Colonic mucosa (tissue), 4 donors: ENCODE data around the gene PDE4D. TPM values are rescaled to one million over a fixed set of nuclear protein-coding genes. Genes with fewer than 3 reads are reported as not detected.

Experiments
- DNase-seq: peaks from one replicate; pipeline ENCODE4 v3.0.0-alpha.2; 2020
- H3K27ac ChIP-seq: fragments of 200-600 bp; one replicate; pipeline ENCODE4 v1.8.0; 2021
- H3K27me3 ChIP-seq: fragments of 200-600 bp; one replicate; pipeline ENCODE4 v1.8.0; 2021
- H3K36me3 ChIP-seq: fragments of 200-600 bp; one replicate; pipeline ENCODE4 v1.8.0; 2021
- H3K4me1 ChIP-seq: fragments of 200-600 bp; one replicate; pipeline ENCODE4 v1.8.0; 2021; ENCODE audit warnings: mild to moderate bottlenecking
- H3K4me3 ChIP-seq: fragments of 200-600 bp; one replicate; pipeline ENCODE4 v1.8.0; 2021
- H3K9ac ChIP-seq, 2 donors: one replicate each; pipeline ENCODE4 v1.7.0; 2013; ENCODE audit warnings: control low read depth in 2 of 2, low read depth in 2 of 2, low read length in 2 of 2
- H3K9me3 ChIP-seq: fragments of 200-600 bp; one replicate; pipeline ENCODE4 v1.8.0; 2021
- intact Hi-C: fragments of 100-400 bp; cut with DNase I; formaldehyde crosslinking; loops from one replicate; pipeline ENCODE4 v1.14.1; 2022
- total RNA-seq, 2 donors: library from RNA; stranded (reverse); fragmentation: NEBNext Ultra II Directional in 1 of 2; extraction: Animal tissue kit (Norgen Biotek cat#: 25700) in 1 of 2; gene quantifications; one replicate each; pipeline ENCODE4 v1.2.1, GENCODE V29; 2021
- TF ChIP-seq, protein P1 (sequence below): fragments of 200-600 bp; IDR thresholded peaks from one replicate; pipeline ENCODE4 v1.8.0; 2022; ENCODE audit warnings: antibody characterized with exemption, mild to moderate bottlenecking
- donor health status: healthy.
- donor health status: DM: no; HTN: no; CAD: no.
- donor health status: DM: no; HTN: no; CAD: no.

Gene PDE4D
- total RNA-seq, 2 donors from 2014 or later, result 23.1 to 53.7 TPM

DNA sequence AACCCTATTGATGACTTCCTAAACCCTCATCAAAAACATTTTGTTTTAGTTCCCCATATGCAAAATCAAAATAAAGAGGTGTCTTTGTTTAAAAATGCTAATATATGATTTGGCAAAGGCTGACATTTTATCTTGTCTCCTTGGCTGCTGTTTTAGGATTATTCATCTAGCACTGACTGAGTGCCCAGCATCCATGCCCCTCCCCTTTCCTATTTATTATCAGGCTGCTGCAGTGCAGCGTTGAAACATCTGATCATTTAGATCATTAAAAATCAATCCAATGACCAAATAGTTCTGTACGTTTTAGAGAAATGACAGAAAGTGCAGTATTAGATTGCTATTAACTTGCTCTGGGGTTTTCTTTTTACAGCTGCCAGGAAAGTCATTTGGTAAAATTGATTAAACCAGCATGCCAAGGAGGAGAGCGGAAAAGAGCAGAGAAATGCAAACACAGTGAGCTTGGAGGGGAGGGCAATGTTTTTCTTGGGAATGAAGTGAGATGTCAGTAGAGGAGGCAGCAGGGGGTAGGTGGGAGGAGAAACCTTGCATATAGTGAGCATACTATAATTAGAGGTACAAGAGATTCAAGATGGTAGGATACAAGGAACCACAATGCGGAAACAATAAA is 286.3 kb downstream of the PDE4D start:
- no peak for DNase-seq
- Histone ChIP-seq H3K9me3 (no peaks in the 10 kb centered on the region), H3K27me3 (no peaks in the 10 kb centered on the region), H3K36me3 (no peaks in the 10 kb centered on the region), H3K9ac (no peak overlapping the region), H3K4me1 (no peaks in the 10 kb centered on the region), H3K4me3 (no peak overlapping the region), H3K27ac (no peak overlapping the region)
- intact Hi-C loops, result no loop called here
- TF ChIP-seq, protein P1, sequence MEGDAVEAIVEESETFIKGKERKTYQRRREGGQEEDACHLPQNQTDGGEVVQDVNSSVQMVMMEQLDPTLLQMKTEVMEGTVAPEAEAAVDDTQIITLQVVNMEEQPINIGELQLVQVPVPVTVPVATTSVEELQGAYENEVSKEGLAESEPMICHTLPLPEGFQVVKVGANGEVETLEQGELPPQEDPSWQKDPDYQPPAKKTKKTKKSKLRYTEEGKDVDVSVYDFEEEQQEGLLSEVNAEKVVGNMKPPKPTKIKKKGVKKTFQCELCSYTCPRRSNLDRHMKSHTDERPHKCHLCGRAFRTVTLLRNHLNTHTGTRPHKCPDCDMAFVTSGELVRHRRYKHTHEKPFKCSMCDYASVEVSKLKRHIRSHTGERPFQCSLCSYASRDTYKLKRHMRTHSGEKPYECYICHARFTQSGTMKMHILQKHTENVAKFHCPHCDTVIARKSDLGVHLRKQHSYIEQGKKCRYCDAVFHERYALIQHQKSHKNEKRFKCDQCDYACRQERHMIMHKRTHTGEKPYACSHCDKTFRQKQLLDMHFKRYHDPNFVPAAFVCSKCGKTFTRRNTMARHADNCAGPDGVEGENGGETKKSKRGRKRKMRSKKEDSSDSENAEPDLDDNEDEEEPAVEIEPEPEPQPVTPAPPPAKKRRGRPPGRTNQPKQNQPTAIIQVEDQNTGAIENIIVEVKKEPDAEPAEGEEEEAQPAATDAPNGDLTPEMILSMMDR, result no peak

DNA sequence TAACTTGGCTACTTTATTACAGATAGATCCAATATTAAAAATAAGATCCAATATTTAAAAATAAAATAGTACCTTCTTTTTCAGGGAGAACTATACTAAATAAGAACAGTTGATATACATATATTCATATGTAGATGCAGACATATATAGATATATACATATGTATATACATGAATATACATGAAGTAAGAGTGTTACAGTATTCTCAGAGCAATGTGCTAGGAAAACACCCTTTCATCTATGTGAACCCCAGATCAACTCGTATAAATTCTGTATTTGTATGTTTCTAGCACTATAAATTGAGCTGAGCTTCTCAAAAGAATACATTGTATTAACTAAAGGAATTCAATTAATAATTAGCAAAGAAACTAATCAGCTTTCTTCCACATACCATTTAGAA is 287.6 kb downstream of the PDE4D start:
- intact Hi-C loops, result no loop called here
- Histone ChIP-seq H3K36me3 (no peaks in the 10 kb centered on the region), H3K27me3 (no peaks in the 10 kb centered on the region), H3K9me3 (no peaks in the 10 kb centered on the region), H3K27ac (no peak overlapping the region), H3K4me1 (no peaks in the 10 kb centered on the region), H3K4me3 (no peak overlapping the region), H3K9ac (no peak overlapping the region)
- no peak for DNase-seq
- TF ChIP-seq, protein P1, result no peak

- intact Hi-C loops, result no loop called here
- Histone ChIP-seq H3K4me3 (no peak overlapping the region), H3K36me3 (no peaks in the 10 kb centered on the region), H3K4me1 (no peaks in the 10 kb centered on the region), H3K9me3 (no peaks in the 10 kb centered on the region), H3K27me3 (no peaks in the 10 kb centered on the region), H3K9ac (no peak overlapping the region), H3K27ac (no peak overlapping the region)
- no peak for DNase-seq
- TF ChIP-seq, protein P1, result no peak
Observed at GRCh38 chr5:59604111-59604510, 289.4 kb downstream of the PDE4D start.

DNA sequence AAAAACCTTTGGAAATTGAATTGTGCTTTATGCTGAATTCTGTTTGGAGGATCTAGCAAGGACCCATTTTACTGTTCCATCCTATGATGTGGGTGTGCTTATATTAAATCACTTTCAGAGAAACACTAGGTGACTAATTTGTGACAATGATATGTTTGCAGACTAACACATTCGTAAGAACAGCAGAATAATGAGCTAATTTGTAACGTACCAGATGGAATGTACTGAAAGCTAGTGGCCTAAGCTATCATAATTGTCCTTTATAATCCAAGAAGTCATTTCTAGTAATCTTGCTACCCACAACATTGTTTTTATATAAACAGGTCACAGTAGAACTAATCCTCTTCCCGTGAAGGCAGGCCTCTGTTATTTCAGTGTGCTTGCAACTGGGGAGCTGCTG is 292.5 kb downstream of the PDE4D start:
- no peak overlapping the region for H3K4me3 ChIP-seq
- no peaks in the 10 kb centered on the region for H3K36me3 ChIP-seq
- intact Hi-C loops, result no loop called here
- no peaks in the 10 kb centered on the region for H3K27me3 ChIP-seq
- H3K9ac ChIP-seq, result no peak overlapping the region
- no peaks in the 10 kb centered on the region for H3K9me3 ChIP-seq
- H3K4me1 ChIP-seq, result peaks cover 4% of the 10 kb centered on the region
- DNase-seq, result no peak
- TF ChIP-seq, protein P1, result no peak
- no peak overlapping the region for H3K27ac ChIP-seq

GRCh38 chr5:59600153-59600552 is 293.4 kb downstream of the PDE4D start:
- TF ChIP-seq, protein P1, result no peak
- no peaks in the 10 kb centered on the region for H3K9me3 ChIP-seq
- no peak for DNase-seq
- H3K4me1 ChIP-seq, result peaks cover 4% of the 10 kb centered on the region
- H3K27ac ChIP-seq, result no peak overlapping the region
- intact Hi-C loops, result no loop called here
- no peak overlapping the region for H3K4me3 ChIP-seq
- no peaks in the 10 kb centered on the region for H3K36me3 ChIP-seq
- no peak overlapping the region for H3K9ac ChIP-seq
- H3K27me3 ChIP-seq, result no peaks in the 10 kb centered on the region
